Loucy (cell line): Measurements from ENCODE around the gene CUL2.

Source experiments
- EZH2phosphoT487 ChIP-seq: fragments of 200-600 bp; IDR thresholded peaks from 2 replicates; pipeline ENCODE4 v1.6.1; 2018; ENCODE audit warnings: antibody characterized with exemption, mild to moderate bottlenecking, moderate library complexity, borderline replicate concordance
- TF ChIP-seq, protein P1 (sequence below): fragments of 200-600 bp; sonication (generic); conservative IDR thresholded peaks from 2 replicates; pipeline ENCODE4 v1.5.1; 2014; ENCODE audit warnings: mild to moderate bottlenecking, antibody characterized with exemption, low read length

DNA sequence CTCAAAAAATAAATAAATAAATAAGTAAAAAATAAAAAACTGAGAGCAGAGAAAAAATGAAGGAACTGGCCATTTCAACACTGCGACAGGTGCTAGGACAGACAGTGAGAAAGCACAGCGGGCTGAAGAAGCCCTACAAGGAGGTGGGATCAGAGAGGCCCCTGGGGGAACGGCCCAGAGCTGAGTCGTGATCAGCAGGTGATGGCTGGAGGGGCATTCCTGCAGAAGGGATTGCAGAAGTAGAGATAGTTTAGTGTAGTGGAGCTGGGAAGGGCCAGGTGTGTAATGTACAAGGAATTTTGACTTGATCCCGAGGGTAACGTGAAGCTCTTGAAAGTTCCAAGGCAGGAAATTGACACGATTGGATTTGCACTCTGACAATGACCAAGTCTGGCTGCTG is 112.1 kb downstream of the CUL2 start:
- TF ChIP-seq EZH2phosphoT487: no peak
- TF ChIP-seq, protein P1, sequence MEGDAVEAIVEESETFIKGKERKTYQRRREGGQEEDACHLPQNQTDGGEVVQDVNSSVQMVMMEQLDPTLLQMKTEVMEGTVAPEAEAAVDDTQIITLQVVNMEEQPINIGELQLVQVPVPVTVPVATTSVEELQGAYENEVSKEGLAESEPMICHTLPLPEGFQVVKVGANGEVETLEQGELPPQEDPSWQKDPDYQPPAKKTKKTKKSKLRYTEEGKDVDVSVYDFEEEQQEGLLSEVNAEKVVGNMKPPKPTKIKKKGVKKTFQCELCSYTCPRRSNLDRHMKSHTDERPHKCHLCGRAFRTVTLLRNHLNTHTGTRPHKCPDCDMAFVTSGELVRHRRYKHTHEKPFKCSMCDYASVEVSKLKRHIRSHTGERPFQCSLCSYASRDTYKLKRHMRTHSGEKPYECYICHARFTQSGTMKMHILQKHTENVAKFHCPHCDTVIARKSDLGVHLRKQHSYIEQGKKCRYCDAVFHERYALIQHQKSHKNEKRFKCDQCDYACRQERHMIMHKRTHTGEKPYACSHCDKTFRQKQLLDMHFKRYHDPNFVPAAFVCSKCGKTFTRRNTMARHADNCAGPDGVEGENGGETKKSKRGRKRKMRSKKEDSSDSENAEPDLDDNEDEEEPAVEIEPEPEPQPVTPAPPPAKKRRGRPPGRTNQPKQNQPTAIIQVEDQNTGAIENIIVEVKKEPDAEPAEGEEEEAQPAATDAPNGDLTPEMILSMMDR: no peak
